Measurements from ENCODE around the gene NYAP2.

NYAP2 gene

GRCh38 chr2:225637259-225637658 is 237.7 kb downstream of the NYAP2 start:
- DNase-seq: no peak

- no peak for DNase-seq
Measured at GRCh38 chr2:225640550-225640949, 241.0 kb downstream of the NYAP2 start.

GRCh38 chr2:225649274-225649673 is 249.8 kb downstream of the NYAP2 start:
- DNase-seq: no peak

- no peak for DNase-seq
Measured at GRCh38 chr2:225650041-225650440, 250.5 kb downstream of the NYAP2 start.

- peak; percentile 53 for DNase-seq
Measured at GRCh38 chr2:225660262-225661131, 261.0 kb downstream of the NYAP2 start.

- no peak for DNase-seq
Measured at GRCh38 chr2:225662101-225662500, 262.6 kb downstream of the NYAP2 start.

- DNase-seq: peak; percentile 38
Measured at GRCh38 chr2:225667445-225667844, 267.9 kb downstream of the NYAP2 start.

- DNase-seq: peak; percentile 69
Measured at GRCh38 chr2:225668606-225669266, 269.2 kb downstream of the NYAP2 start.

- peak; percentile 57 for DNase-seq
Measured at GRCh38 chr2:225670111-225670974, 270.8 kb downstream of the NYAP2 start.

- no peak for DNase-seq
Measured at GRCh38 chr2:225678792-225679191, 279.3 kb downstream of the NYAP2 start.

GRCh38 chr2:225683258-225683657 is 283.7 kb downstream of the NYAP2 start:
- no peak for DNase-seq

GRCh38 chr2:225690153-225690552 is 290.6 kb downstream of the NYAP2 start:
- no peak for DNase-seq

GRCh38 chr2:225691711-225692110 is 292.2 kb downstream of the NYAP2 start:
- no peak for DNase-seq

- no peak for DNase-seq
Measured at GRCh38 chr2:225693259-225693658, 293.7 kb downstream of the NYAP2 start.

- no peak for DNase-seq
Measured at GRCh38 chr2:225694664-225695063, 295.2 kb downstream of the NYAP2 start.

- DNase-seq: no peak
Measured at GRCh38 chr2:225697936-225698335, 298.4 kb downstream of the NYAP2 start.
